Subcutaneous adipose tissue (tissue), 4 donors: ENCODE data around the gene GAPDHS. TPM values are rescaled to one million over a fixed set of nuclear protein-coding genes. Genes with fewer than 3 reads are reported as not detected.

ENCODE experiments used
- total RNA-seq, 4 donors: library from RNA; depleted of rRNA; stranded (reverse); fragments of >200 nt; gene quantifications; one replicate each; pipeline ENCODE4 v1.1.0, GENCODE V29; 2016
- TF ChIP-seq, protein P1 (sequence below): fragments of 450-650 bp; IDR thresholded peaks from one replicate; pipeline ENCODE4 v1.5.1; 2016; ENCODE audit warnings: low read depth, mild to moderate bottlenecking, control low read depth, antibody characterized with exemption, moderate library complexity

GAPDHS gene
- total RNA-seq, 4 donors from 2014 or later = not detected

DNA sequence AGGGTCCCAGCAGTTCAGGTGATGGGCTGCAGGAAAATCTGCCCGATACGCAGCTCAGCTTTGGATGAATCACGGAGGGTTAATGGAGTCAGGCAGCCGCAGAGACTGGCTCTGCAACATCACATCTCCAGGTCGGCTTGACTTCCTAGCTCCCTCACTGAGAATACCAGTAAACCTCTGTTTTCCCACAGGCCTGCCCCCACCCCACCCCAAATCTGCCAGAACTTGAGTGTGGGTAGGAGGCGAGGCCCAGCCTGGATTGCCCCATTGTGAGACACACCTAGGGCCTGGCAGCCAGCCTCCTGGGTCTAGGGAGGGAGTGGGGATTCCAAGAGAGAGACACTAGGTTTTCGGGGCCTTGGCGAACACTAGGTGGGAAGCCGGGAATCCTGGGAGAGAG lies 39.3 kb upstream of the GAPDHS start:
- TF ChIP-seq, protein P1, sequence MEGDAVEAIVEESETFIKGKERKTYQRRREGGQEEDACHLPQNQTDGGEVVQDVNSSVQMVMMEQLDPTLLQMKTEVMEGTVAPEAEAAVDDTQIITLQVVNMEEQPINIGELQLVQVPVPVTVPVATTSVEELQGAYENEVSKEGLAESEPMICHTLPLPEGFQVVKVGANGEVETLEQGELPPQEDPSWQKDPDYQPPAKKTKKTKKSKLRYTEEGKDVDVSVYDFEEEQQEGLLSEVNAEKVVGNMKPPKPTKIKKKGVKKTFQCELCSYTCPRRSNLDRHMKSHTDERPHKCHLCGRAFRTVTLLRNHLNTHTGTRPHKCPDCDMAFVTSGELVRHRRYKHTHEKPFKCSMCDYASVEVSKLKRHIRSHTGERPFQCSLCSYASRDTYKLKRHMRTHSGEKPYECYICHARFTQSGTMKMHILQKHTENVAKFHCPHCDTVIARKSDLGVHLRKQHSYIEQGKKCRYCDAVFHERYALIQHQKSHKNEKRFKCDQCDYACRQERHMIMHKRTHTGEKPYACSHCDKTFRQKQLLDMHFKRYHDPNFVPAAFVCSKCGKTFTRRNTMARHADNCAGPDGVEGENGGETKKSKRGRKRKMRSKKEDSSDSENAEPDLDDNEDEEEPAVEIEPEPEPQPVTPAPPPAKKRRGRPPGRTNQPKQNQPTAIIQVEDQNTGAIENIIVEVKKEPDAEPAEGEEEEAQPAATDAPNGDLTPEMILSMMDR = no peak

DNA sequence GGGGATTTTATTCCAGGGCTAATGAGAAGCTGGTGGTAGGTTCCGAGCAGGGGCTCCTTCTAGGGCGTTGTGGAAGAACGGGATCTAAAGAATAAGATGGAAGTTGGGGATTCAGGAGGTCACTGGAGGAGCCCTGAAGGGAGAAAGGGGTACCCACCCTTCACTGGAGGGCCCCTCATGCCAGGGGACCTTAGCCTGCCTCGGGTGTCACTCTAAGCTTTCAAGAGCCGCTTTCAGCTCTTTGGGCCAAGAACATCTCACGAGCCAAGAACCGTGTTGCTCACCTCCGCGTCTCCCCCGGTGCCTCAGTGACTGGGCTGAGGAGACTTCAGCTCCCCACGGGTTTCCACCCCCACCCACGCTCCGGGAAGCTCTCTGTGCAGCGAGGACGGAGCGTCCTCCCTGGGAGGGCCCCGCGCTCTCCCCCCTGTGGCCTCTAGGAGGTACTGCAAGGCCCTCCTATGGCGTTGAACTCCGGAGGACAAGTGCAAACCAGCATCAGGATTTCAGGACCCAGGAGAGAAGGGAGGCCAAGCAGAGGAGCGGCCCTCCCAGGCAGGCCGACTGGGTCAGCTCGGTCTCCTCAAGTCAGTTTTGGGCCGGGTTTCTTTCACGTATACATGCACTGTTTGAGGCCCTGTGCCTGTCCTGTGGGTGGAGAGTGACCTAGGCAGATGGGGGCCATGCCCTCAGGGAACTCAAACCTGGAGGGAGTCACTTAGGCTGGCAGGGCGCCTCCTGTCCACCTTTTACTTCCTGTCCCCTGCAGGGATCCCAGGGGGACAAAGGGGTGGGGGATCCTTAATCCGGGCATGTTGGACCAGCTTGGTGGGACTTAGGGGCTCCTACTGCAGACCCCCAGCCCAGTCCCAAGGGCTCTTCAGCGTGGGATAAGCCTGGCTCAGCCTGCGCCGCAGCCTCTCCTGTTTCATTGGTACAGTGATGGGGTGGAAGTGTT lies 37.9 kb upstream of the GAPDHS start:
- TF ChIP-seq, protein P1 = no peak

DNA sequence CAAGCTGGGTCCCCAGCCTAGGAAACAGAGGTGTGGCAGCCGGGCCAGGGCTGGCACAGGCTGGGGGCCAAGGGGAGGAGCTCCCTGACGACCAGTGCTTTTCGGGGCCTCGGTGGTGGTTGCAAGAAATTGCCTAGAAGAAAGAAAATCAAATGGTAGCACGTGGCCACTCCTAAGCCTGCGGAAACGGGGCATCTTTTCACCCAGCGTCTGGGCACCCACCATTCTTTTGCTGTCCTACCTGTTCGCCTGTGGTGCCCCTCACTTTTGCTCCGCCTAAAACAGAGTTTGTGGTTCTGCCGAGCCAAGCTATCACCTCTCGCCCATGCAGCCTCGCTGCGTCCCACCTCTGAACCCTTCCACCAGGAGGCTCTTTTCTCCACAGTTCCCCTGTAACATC lies 35.9 kb upstream of the GAPDHS start:
- TF ChIP-seq, protein P1 = no peak

DNA sequence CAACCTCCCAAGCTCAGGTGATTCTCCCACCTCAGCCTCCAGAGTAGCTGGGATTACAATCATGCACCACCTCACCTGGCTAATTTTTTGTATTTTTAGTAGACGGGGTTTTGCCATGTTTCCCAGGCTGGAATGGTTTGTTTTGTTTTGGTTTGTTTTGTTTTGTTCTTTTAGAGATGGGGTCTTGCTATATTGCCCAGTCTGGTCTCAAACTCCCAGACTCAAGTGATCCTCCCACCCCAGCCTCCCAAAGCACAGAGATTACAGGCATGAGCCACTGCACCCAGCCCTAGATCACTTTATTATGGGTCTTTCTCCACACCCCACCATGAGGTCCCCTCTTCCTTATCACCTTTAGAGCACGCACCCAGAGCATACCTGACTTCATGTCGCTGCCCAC lies 35.0 kb upstream of the GAPDHS start:
- TF ChIP-seq, protein P1 = no peak

DNA sequence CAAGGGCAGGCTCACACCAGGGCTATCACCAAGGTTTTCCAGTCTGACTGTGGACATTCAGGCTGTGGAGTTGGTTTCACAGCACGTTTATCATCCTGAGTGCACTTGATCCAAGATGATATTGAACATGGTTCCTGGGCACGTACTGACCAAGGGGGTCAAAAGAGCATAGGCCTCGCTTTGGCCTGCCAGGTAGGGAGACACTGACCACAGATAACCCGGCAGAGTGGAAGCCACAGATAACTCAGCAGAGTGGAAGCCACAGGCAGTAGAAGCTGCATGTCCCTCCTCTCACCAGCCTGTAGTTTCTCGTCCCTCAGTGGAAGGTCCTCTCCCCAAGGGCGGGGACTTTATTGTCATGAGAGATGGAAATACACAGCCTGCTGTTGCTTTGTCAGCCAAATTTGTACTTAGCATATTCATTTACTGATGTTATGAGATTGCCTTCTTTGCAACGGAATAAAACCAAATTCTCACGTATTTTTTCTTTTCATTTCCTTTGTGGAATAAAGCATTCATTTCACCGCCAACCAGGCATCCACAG lies 34.2 kb upstream of the GAPDHS start:
- TF ChIP-seq, protein P1 = no peak

DNA sequence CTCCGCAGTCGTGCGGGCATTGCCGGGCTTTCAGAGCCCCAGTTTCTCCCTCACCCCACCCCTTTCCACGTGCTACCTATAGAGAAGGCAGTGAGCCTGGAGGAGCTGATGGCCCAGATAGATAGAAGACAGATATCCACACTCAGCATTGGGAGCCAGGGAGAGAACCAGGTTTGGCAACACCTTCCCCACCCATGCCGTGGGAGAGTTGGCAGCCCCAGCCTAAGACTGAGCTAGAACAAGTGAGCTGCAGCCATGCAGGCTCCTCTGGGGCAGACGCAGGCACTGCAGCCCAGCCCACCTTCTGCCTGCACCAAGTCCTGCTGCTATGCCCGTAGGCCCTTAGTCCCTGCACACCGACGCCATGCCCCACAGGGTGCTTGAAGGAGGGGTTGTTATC lies 32.6 kb upstream of the GAPDHS start:
- TF ChIP-seq, protein P1 = no peak

DNA sequence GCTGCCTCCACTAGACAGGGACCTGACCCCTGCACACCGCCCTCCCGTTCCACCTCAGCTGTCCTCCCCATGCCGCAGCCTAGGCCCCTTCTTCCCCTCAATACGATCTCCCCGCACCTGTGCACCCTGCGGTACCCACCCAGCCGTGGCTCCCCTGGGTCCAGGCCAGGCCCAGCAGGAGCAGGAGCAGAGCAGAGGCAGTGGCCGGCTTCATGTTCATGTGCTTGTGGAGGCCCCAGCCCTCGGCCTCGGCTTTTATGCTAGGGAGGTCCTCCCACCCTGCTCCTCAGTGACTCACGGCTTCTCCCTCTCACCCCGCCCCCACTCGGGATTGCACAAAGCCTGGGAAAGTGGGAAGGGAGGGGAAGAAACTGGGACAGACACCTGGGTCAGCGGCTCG lies 31.6 kb upstream of the GAPDHS start:
- TF ChIP-seq, protein P1 = no peak
